SH-SY5Y (cell line): ENCODE measurements around the gene KREMEN2.

Experiments used
- GATA2 ChIP-seq: IDR thresholded peaks from 2 replicates; pipeline ENCODE4 v1.6.1; 2011; ENCODE audit warnings: mild to moderate bottlenecking, low read depth, low read length
- GATA3 ChIP-seq: IDR thresholded peaks from 2 replicates; pipeline ENCODE4 v1.6.1; 2011; ENCODE audit warnings: low read depth, mild to moderate bottlenecking, low read length, moderate library complexity

GRCh38 chr16:2980227-2981176 is 16.4 kb downstream of the KREMEN2 start, which contains the start of gene PKMYT1:
- no peak for TF ChIP-seq GATA2
- no peak for TF ChIP-seq GATA3
